ENCODE data around the gene DNAH17. TPM values are rescaled to one million over a fixed set of nuclear protein-coding genes. Genes with fewer than 3 reads are reported as not detected.
A peak's percentile ranks its signal among the peaks of the same experiment; 100 is the strongest.

DNAH17 gene
- total and polyA plus RNA-seq, 2 of the 13 experiments (the other 11 are each of a cell fraction or from before 2014, with no cell fraction given), result 0.86 to 1.6 TPM

DNA sequence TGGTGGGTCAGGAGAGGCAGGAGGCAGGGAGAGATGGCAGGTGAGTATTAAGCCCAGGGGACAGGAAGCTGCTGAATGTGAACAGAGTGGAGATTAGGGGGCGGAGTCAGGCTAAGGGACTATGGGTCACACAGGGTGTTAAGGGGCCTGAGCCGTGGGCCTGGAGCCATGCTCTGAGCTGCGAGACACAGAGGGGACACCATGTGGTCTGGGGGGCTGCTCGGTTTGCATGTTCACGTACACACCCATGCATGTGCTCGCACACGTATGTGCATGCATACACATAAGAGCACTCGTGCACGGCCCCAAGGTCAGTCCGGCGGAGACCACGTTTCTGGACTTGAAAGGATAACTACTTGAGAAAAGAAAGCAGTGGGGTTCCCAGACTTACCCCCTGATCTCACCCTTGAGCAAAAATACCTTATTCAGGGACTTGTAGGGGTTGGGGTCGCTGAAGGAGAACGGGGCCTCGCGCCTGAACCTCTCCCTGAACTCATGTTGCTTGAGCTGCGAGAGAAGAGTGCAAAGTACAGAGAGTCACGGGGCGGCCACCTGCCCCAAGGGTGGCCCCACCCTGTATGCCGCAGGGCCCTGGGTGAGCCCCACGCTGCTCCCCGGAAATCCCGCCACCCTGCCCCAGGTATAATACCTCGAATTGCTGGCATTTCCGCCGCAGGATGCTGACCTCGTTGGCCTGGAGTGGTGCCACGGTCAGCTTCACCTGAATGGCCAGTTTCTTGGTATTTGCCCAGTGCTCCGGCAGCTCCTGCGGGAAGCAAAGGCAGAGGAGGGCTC, 50.8 kb downstream of the DNAH17 start:
- peaks cover 35% of the 10 kb centered on the region for H3K4me1 ChIP-seq (ENCODE audit: insufficient read depth, low read length)
- no peak for FAIRE-seq
- H3K9me3 ChIP-seq (ENCODE audit: low read length), result no peaks in the 10 kb centered on the region
- H3K36me3 ChIP-seq (replicated peaks in 1 of 2; ENCODE audit: control insufficient read depth in 1 of 2, insufficient read depth in 2 of 2, low read length in 2 of 2), result no peaks in the 10 kb centered on the region
- BruUV-seq (replicated peaks), result no TSS peak
- no peak overlapping the region for H2AFZ ChIP-seq (ENCODE audit: low read length)
- ChIA-PET POLR2A (no interaction called here), CTCF (ENCODE audit: low intra/inter-chr PET ratio, low total read pairs) (no interaction called here)
- H3K4me3 ChIP-seq (replicated peaks in 1 of 3; ENCODE audit: insufficient read depth in 1 of 3, low read depth in 2 of 3, low read length in 3 of 3), result no peak overlapping the region
- peak; percentile 70 for ATAC-seq
- DNase-seq (ENCODE audit: low spot score), result no peak
- intact Hi-C loops (cut with micrococcal nuclease; ENCODE audit: unreplicated experiment), result no loop called here
- H3K9ac ChIP-seq (ENCODE audit: insufficient read depth, low read depth, low read length), result no peak overlapping the region
- H4K20me1 ChIP-seq (ENCODE audit: insufficient read depth, low read length), result no peaks in the 10 kb centered on the region
- H3K27ac ChIP-seq (ENCODE audit: extremely low read length, insufficient read depth, low read length), result no peak overlapping the region
- H3K79me2 ChIP-seq (ENCODE audit: insufficient read depth, low read length), result no peaks in the 10 kb centered on the region
- in situ Hi-C loops (cut with HindIII; ENCODE audit: extremely low pct_ligation_motif_present, low pct_unique_long_range_greater_than_20kb), result no loop called here
- peak overlapping the region; percentile 26; the same call in 1 of the 2 replicates for H3K4me2 ChIP-seq (ENCODE audit: low read depth, low read length)
- H3K27me3 ChIP-seq (ENCODE audit: control insufficient read depth in 1 of 2, insufficient read depth in 2 of 2, low read length in 2 of 2), result no peaks in the 10 kb centered on the region; a peak in 1 of 5 replicates
- 75% methylated on average over 18 of the region's 30 CpGs for WGBS (ENCODE audit: low lambda C conversion rate)
- TF ChIP-seq ZBTB44 (CRISPR knock-in tag; IDR thresholded peaks at IDR 0.05), result no peak
- no peak for TF ChIP-seq HNRNPH1 (optimal IDR thresholded peaks at IDR 0.05; ENCODE audit: low read depth, low read length)
- TF ChIP-seq HNF4A (CRISPR knock-in tag; IDR thresholded peaks at IDR 0.05), result peak; percentile 70
- no peak for TF ChIP-seq CREBL2 (CRISPR knock-in tag; IDR thresholded peaks at IDR 0.05; ENCODE audit: borderline replicate concordance)
- no peak for TF ChIP-seq THAP8 (CRISPR knock-in tag; IDR thresholded peaks at IDR 0.05; ENCODE audit: borderline replicate concordance)
- TF ChIP-seq GABPA (IDR thresholded peaks at IDR 0.05; ENCODE audit: low read depth, low read length), result no peak
- peak; percentile 77 for TF ChIP-seq GABPA (CRISPR knock-in tag; IDR thresholded peaks at IDR 0.05; ENCODE audit: low read depth)
- no peak for TF ChIP-seq ZNF678 (CRISPR knock-in tag; IDR thresholded peaks at IDR 0.05)
- TF ChIP-seq DZIP1 (CRISPR knock-in tag; IDR thresholded peaks at IDR 0.05), result no peak
- TF ChIP-seq, protein P1, sequence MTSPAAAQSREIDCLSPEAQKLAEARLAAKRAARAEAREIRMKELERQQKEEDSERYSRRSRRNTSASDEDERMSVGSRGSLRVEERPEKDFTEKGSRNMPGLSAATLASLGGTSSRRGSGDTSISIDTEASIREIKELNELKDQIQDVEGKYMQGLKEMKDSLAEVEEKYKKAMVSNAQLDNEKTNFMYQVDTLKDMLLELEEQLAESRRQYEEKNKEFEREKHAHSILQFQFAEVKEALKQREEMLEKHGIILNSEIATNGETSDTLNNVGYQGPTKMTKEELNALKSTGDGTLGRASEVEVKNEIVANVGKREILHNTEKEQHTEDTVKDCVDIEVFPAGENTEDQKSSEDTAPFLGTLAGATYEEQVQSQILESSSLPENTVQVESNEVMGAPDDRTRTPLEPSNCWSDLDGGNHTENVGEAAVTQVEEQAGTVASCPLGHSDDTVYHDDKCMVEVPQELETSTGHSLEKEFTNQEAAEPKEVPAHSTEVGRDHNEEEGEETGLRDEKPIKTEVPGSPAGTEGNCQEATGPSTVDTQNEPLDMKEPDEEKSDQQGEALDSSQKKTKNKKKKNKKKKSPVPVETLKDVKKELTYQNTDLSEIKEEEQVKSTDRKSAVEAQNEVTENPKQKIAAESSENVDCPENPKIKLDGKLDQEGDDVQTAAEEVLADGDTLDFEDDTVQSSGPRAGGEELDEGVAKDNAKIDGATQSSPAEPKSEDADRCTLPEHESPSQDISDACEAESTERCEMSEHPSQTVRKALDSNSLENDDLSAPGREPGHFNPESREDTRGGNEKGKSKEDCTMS (CRISPR knock-in tag; conservative IDR thresholded peaks at IDR 0.05), result no peak
- no peak for TF ChIP-seq PHF20 (CRISPR knock-in tag; IDR thresholded peaks at IDR 0.05)
- peak; percentile 56; the same call in 1 of the 2 replicates for TF ChIP-seq ZBTB4 (CRISPR knock-in tag; IDR thresholded peaks at IDR 0.05; ENCODE audit: borderline replicate concordance)

All from HepG2 (cell line).